ENCODE results near the gene CEP44.

- no peak for TF ChIP-seq CTCF (IDR thresholded peaks at IDR 0.05)
- no peak for TF ChIP-seq ZFX (IDR thresholded peaks at IDR 0.05; ENCODE audit: borderline replicate concordance)
Measured at GRCh38 chr4:174312993-174313392, 29.3 kb downstream of the CEP44 start.
